ENCODE results near the gene IDUA. TPM values are rescaled to one million over a fixed set of nuclear protein-coding genes. Genes with fewer than 3 reads are reported as not detected.
"Not testable (repeated sequence)": the region's sequence is repeated elsewhere in the genome, so short reads cannot be mapped to it uniquely, and the experiment has no call there.

Gene IDUA
- total RNA-seq, 1 donor from 2014 or later: 9.0 TPM

- intact Hi-C loops (cut with micrococcal nuclease): no loop called here
Observed at GRCh38 chr4:996030-996996, 9.5 kb downstream of the IDUA start.

GRCh38 chr4:996997-997374 is 10.1 kb downstream of the IDUA start:
- intact Hi-C loops (cut with micrococcal nuclease): no loop called here
- Histone ChIP-seq H3K27ac (replicated peaks) (no peak overlapping the region), H3K4me1 (peaks cover 18% of the 10 kb centered on the region), H3K27me3 (ENCODE audit: low read depth) (peaks cover 59% of the 10 kb centered on the region), H3K36me3 (no peaks in the 10 kb centered on the region), H3K4me3 (peak overlapping the region; percentile 61), H3K9me3 (replicated peaks) (no peaks in the 10 kb centered on the region)
- no peak for DNase-seq
- TF ChIP-seq CTCF (IDR thresholded peaks at IDR 0.05; ENCODE audit: borderline replicate concordance): no peak

More at GRCh38 chr4:996030-996996, 9.5 kb downstream of the IDUA start:
- H3K4me1 ChIP-seq: peaks cover 15% of the 10 kb centered on the region
- peaks cover 53% of the 10 kb centered on the region for H3K27me3 ChIP-seq (ENCODE audit: low read depth)
- no peaks in the 10 kb centered on the region for H3K9me3 ChIP-seq (replicated peaks)
- H3K36me3 ChIP-seq: no peaks in the 10 kb centered on the region
- H3K4me3 ChIP-seq: no peak overlapping the region
- TF ChIP-seq CTCF (IDR thresholded peaks at IDR 0.05; ENCODE audit: borderline replicate concordance): no peak
- DNase-seq: no peak
- no peak overlapping the region for H3K27ac ChIP-seq (replicated peaks)

- peaks cover 23% of the 10 kb centered on the region for H3K4me1 ChIP-seq
- DNase-seq: no peak
- no peaks in the 10 kb centered on the region for H3K36me3 ChIP-seq
- intact Hi-C loops (cut with micrococcal nuclease): no loop called here
- TF ChIP-seq CTCF (IDR thresholded peaks at IDR 0.05; ENCODE audit: borderline replicate concordance): no peak
- peaks cover 65% of the 10 kb centered on the region for H3K27me3 ChIP-seq (ENCODE audit: low read depth)
- H3K27ac ChIP-seq (replicated peaks): no peak overlapping the region
- H3K9me3 ChIP-seq (replicated peaks): no peaks in the 10 kb centered on the region
- H3K4me3 ChIP-seq: peak overlapping the region; percentile 61
Observed at GRCh38 chr4:997375-998071, 10.7 kb downstream of the IDUA start.

- intact Hi-C loops (cut with micrococcal nuclease): no loop called here
- peaks cover 71% of the 10 kb centered on the region for H3K27me3 ChIP-seq (ENCODE audit: low read depth)
- peak overlapping the region; percentile 61 for H3K4me3 ChIP-seq
- TF ChIP-seq CTCF (IDR thresholded peaks at IDR 0.05; ENCODE audit: borderline replicate concordance): no peak
- no peak for DNase-seq
- H3K27ac ChIP-seq (replicated peaks): no peak overlapping the region
- no peaks in the 10 kb centered on the region for H3K36me3 ChIP-seq
- H3K4me1 ChIP-seq: peaks cover 29% of the 10 kb centered on the region
- no peaks in the 10 kb centered on the region for H3K9me3 ChIP-seq (replicated peaks)
Observed at GRCh38 chr4:998096-998691, 11.3 kb downstream of the IDUA start.

GRCh38 chr4:999240-999863 is 12.5 kb downstream of the IDUA start:
- H3K27ac ChIP-seq (replicated peaks); H3K36me3 ChIP-seq; intact Hi-C loops (cut with micrococcal nuclease); H3K9me3 ChIP-seq (replicated peaks); DNase-seq; H3K4me3 ChIP-seq: not testable (repeated sequence)
- Histone ChIP-seq H3K27me3 (ENCODE audit: low read depth) (peaks cover 83% of the 10 kb centered on the region), H3K4me1 (peaks cover 37% of the 10 kb centered on the region)
